GM19023 (cell line): ENCODE data around the gene ITGB1BP1.

ENCODE experiments used
- ATAC-seq: cut with Tn5 transposase; IDR thresholded peaks from one replicate; pipeline ENCODE4 v1.9.1; 2021; ENCODE audit warnings: mild to moderate bottlenecking, moderate library complexity; ENCODE audit not compliant: unreplicated experiment

Gene ITGB1BP1

DNA sequence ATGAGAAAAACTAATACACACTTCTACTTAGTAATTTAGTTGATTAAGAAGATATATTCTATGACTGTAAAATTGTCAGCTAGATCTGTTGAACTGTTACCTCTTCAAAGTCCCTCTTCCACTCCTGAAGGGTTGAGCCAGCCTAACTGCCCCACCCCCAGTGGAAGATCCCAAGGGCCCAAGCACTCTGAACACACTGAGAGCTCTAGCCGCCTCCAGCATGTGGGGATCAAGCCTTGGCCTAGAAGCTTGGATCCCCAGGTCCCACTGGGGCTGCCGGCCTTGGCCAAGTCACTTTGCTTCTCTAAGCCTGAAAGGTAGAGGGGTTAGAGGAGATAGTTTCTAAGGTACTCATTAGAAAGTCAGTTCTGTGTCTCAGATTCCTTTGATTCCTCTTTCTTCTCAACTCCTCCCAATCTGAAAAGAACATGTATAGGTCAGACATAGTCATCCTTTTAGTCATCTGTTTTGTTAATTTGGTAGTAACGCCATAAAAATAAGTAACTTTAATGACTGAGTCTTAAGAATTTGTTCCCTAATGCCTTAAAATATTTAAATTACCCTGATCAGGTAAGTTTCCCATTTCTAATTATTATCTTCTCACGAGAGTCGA, 5.7 kb upstream of the ITGB1BP1 start:
- ATAC-seq, result no peak

DNA sequence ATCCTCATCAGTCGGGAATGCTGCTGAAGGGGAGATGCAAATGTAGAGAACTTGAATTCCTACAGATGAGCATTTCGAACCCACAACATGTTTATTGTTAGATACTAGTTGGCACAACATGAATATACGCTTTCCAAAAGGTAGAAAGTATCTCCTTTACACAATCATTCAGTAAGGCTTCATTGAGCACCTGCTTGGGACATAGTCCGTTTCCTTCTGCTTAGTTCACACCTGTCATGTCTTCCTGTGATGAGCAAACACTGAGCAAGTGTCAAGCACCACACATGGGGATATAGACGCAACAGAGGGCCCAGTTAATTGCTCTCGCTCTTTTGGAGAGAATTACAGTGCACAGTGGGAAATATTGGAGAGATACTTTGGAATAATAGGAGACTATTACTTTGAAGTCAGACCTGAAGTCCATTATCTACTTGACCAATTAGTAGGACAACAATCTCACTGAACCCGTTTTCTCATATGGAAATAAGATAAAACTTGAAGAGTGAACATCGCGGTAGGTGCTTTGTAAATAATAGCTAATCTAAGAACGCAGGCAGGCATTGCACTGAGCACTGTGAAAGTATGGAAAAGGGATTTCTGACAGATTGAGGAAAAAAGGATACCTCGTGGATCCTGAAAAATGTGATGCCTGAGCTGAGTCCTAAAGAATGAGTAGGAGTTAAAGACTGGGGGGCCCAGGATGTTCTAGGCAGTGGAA, 1.3 kb upstream of the ITGB1BP1 start:
- ATAC-seq, result no peak

DNA sequence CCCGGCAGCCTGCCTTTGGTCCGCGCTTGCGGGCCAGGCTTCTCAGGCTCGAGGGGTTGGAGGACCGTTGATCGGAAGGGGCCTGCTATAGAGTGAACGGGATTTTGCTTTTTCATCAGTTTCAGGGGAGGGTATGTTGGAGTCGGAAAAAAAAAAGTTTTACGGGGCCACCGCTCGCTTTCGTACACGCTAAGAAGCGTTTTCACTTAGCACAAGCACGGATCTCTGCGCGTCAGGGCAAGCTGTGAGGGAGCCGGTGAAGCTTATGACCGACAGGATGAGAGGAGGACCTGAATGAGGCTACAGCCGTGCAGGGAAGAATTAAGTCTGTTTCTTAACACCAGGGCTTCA, 569 bp upstream of the ITGB1BP1 start:
- ATAC-seq, result peak; percentile 12

DNA sequence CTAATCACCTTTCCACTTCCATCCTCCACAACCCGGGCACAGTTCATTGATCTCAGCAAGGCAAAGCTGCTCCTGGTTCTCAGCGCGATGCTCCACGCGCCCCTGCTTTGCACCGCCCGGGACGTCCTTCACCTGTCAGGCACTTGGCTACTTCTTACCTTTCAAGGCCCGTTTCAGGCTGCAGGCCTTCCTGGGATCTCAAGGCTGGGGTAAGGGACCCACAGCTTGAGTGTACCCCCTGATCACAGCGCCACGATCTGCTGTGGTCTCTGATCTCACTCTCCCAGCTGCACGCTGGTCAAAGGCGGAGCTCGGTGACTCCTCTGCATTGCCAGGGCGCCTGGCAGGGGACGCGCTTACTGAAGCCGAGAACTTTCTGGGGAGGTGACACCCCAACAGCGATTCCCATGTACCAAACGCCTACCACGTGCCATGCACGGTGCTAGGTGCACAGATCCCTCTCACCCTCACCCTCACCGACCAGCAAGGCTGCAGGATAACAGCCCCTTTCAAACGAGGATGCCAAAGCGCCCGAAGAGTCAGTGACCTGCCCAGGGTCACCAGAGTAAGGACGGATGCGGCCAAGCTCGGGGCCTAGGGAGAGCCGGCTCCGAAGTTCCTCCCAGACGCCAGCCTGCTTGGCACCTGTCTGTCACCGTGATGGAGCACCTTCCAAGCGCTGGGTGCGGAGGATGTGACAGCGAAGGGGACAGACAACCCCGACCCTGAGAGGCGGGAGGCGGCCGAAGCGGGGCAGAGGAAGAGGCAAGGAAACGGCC, 818 bp downstream of the ITGB1BP1 start:
- ATAC-seq, result peak; percentile 41

DNA sequence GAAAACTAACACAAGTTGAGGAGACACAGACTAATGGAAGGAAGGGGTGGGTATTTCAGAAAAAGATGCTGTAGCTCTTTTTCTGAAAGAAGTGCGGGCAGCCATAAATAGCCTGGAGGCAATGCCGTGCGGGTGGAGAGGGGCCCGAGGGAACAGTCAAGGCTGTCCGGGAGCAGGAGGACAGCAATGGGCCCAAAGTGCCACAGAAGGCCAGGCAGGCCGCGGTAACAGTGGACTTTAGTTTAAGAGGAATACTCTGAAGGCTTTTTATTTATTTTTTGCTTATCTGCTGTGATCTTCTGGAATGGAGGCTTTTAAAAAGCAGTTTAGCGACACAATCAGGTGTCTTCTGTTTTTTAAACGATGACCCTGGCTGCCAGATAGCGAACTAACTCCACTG, 2.8 kb downstream of the ITGB1BP1 start:
- ATAC-seq, result no peak

DNA sequence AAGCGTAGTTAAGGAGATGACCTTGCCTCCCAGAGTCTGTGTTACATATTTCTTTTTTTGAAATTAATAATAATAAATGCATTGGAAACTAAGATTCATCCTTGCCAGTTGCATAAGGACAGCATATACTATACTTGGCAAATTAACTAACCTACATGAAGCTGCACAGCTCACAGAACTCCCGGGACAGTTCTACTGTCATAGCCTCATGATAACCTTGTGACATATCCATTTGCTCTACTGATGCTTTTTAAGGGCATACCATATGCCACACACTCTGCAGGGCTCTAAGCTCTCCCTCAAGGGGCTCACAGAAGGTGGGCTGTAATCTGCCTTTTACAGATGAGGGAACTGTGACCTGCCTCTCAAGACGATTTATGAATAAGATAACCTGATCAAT, 3.8 kb downstream of the ITGB1BP1 start:
- no peak for ATAC-seq

DNA sequence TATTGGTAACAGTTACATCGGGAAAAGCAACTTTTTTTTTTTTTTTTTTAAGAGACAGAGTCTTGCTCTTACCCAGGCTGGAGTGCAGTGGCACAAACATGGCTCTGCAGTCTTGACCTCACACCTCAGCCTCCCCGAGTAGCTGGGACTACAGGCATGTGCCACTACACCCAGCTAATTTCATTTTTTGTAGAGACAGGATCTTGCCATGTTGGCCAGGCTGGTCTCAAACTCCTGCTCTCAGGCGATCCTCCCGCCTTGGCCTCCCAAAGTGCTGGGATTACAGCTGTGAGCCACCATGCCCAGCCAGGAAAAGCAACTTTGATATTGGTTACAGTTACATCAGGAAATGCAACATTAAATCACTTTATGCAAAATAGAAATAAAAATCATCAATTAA, 4.6 kb downstream of the ITGB1BP1 start:
- ATAC-seq, result no peak

DNA sequence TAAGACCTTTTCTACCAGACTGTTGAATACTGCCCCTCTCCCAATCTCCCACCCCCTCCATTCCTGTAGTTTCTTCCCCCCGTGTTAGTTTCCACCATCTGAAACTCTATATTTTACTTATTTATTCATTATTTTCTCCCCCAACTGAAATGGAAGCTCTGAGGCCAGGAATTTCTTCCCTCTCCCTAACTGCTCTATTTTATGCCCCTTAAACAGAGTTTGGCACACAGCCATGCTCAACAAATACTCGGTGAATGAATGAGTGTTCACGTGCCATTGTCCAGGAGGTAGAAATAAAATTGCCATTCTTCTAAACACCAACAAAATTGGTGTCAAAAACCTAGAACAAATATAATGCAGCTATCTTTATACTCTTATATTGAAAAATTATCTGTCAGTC, 5.6 kb downstream of the ITGB1BP1 start:
- ATAC-seq, result no peak

DNA sequence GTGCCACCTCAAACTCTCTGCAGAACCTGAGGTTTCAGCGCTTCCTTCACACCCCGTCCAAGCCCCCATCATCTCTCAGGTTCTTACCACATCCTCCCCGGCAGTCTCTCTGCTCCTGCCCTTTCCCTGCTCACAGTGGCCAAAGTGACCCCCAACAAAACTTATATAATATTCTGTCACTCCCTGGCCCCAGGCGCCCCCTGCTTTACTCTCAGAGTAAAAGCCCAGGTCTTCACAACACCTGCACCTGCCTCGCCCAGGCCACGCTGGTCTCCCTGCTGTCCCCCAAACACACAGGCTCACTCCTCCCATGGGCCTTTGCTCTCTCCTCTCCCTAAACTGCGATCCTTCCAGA, 6.4 kb downstream of the ITGB1BP1 start:
- no peak for ATAC-seq

DNA sequence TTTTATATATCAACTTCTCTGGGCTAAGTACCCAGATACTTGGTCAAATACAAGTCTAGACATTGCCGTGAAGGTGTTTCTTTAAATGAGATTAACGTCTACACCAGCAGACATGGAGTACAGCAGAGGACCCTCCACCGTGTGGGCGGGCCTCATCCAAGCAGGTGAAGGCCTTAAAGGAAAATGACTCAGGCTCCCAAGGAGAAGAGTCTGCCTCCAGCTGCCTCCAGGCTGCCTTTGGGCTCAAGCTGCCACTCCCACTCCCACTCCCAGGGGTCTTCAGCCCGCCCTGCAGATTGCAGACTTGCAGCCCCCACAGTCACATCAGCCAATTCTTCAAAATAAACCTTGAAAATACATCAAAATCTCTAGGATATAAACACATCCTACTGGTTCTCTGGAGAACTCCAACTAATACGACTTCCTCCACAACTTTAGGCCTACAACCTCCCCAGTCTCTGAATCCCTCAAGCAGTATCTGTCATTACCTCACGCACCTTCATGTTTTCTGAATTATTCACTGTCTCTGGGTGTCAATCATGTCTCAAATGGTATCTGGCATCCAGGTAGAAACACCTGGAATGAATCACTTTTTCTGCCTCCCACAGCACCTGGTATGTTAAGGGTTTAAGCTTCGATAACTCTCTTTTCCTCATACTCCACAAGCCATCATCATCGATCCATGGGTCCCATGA, 6.9 kb downstream of the ITGB1BP1 start:
- no peak for ATAC-seq

DNA sequence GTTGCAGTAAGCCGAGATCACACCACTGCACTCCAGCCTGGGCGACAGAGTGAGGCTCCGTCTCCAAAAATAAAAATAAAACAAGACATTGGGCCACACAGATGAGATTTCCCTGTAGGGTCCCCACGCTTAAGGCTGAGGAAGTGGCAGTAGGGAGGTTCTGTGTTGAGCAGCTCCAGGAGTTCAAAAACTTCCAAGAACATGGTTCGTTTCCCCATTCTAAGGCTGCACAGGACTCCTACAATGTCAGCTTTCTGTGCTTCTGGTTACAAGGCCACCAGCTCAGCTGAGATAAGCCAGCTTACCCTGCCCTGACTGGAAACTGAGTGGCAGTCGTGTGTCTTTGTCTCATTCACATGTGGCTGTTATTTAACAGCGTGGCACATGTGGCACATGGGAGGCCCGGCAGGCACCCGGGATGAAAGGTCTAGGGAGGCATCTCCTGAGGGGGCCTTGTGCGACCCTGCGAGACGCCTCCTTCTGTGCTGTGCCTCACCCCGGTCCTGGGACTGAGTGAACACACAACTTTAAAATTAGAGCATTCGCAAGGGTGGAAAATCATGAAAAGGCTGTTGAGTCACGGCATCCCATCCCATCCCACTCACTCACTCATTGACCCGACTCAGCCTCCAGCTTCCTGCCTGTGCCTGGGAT, 7.7 kb downstream of the ITGB1BP1 start:
- no peak for ATAC-seq

DNA sequence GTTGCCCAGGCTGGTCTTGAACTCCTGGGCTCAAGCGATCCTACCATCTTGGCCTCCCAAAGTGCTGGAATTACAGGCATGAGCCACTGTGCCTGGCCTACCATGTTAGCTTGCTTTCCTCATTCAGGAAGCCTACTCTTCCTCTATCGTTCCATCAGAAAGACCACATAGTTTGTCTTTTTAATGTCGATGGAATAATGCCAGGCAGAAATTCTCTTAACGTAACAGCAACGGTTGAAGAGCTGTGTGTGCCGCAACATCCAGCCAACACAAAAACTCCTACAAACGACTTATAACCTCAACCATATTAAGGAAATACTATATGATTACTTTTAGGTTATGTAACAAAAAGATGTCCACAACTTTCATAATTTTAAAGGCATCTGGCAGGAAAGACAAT, 10.5 kb downstream of the ITGB1BP1 start:
- ATAC-seq, result no peak

DNA sequence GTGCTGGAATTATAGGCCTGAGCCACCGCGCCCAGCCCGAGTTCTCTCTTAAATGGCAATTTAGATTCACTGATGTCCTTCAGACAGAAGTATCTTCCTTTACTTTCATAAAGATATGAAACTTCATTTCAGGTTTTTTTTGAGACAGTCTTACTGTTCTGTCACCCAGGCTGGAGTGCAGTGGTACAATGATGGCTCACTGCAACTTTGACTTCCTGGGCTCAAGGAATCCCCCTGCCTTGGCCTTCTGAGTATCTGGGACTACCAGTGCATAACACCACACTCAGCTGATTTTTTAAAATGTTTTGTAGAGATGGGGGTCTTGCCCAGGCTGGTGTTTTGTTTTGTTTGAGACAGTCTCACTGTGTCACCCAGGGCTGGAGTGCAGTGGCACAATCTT, 13.2 kb downstream of the ITGB1BP1 start:
- no peak for ATAC-seq

DNA sequence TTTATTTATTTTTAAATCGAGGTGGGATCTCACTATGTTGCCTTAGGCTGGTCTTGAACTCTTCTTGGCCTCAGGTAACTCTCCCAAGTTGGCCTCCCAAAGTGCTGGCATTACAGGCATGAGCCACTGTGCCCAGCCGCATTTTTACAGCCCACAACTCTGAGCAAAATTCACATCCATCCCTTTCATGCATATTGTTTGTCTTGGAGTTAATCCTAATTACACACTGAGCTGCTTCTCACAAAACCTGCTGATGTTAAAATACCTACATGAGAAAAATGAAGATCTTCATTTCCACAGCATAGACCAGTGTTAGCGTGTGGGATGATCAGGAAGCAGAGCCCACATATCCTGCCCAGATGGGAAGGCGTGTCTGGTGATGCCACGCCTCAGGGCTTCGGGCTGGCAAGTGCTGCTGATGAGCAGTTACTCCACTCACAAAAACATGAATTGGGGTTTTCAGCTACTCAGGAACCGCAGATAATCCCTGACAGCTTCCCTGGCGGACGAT, 14.6 kb downstream of the ITGB1BP1 start:
- ATAC-seq, result no peak

DNA sequence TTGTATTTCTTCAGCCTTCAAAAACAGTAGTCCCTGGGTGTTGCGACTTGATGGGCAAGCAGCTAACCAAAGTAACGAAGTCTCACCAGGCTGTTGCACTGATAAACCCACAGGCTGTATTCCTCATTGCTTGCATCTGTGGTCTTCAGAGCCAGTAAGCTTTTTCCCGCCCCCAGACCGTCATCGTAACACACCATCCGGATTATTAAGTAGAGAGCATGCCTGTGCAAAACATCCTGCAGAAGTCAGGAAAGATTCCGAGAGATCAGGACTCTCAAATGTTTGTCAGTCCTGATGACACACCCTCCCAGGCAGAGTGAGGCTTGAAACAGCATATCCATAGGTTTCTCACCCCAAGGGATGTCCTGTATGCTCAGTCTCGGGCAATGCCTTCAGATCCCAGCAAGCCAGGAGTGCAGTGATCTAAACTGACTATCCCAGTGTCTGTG, 15.9 kb downstream of the ITGB1BP1 start:
- ATAC-seq, result no peak

DNA sequence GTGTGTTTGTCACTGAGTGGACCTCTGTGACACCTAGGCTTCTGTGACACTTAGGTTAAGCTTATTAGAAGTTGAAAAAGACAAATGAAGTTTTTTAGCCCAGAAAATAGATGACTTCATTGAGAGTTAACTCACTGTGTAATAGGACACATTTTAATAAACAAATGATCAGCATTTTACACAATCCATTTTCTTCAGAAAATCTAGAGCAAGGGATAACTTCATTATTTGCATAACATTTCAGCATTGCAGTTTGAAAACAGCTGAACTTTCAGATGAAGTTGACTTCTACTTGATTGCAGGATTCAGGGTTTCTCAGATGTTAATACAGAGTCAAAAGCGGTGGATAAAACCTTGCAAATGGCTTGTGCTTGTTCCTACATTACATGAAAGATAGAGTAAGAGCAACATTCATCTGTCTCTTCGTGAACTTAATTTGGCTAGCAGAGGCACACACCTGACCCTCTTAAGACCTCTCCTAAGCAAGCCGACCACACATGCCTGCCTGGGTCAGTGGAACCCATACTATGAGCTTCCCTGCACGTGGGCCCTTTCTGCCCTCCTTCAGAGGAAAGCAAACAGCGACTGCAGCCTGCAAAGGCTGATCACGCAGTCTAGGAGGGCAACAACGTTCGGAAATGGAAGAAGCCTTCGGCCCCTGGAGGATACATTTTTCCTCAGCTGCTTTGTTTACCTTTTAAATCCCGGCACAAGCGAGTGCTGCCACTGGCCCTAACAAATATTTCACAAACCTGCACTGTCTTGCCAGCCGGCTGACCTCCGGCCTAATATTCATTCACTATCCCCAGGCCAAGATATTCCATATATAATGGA, 16.6 kb downstream of the ITGB1BP1 start:
- ATAC-seq, result no peak

DNA sequence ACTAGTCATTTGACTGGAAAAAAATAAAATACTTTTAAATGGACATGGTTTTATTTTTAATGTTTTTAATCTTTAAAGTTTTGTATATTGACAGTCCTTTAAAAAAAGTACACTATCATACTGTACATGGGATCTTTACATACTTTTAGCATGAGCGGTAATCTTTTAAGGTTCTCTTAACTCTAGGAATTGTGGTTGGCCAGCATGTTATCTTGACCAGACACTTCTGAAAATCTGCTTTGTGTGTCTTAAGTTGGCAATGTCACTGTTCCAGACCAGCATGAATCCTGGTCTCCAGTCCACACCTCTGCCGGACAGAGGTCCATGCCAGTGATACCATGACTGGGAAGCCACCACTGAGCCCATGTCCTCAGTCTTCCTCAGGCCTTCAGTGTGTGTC, 17.7 kb downstream of the ITGB1BP1 start:
- no peak for ATAC-seq

DNA sequence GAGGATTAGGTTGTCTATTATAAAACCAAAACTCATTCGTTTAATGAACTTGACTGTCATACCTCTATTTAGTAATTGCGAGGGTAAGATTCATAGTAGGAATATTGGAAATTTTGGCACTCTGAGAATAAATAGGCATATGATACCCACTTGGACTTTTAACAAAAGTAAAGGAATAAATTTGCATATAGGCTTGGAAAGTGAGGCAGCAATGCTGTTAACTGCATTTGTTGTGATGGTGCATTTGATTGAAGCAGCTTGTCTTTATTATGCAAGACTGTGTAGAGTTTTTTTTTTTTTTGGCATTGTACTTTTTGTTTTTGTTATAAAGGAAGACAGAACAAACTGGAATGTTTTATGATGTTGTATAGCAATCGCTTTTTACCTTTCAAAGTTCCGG, 18.9 kb downstream of the ITGB1BP1 start:
- ATAC-seq, result no peak

DNA sequence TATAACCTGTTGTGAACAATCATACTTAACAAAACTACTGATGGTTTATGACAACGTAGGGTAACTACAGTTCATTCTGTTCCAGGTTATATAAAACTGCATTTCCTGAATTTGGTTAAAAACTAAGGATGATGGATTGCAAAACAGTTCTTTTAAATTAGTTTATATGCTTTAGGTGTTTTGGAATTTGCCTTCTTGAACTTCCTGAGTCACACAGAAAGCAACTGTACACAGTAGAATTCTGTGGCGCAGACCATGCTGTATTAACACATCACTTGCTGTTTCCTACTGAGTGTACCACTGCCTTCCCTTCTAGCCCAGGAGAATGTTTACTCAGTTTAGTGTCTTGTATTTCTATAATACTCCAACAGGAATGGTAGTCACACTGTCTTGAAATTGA, 19.4 kb downstream of the ITGB1BP1 start:
- no peak for ATAC-seq
